SK-N-MC (cell line): ENCODE results near the gene USH2A.

Experiments used
- EZH2 ChIP-seq: fragments of 200-600 bp; sonication (generic); IDR thresholded peaks from one replicate; pipeline ENCODE4 v1.6.1; 2017; ENCODE audit warnings: antibody characterized with exemption
- FOXP2 ChIP-seq: optimal IDR thresholded peaks from 2 replicates; pipeline ENCODE3; 2011; ENCODE audit warnings: mild to moderate bottlenecking, moderate library complexity; ENCODE audit not compliant: insufficient read depth; ENCODE audit errors: extremely low read length, control extremely low read depth
- POLR2AphosphoS5 ChIP-seq: IDR thresholded peaks from 2 replicates; pipeline ENCODE4 v1.6.1; 2012; ENCODE audit warnings: mild to moderate bottlenecking, low read depth, low read length, borderline replicate concordance

GRCh38 chr1:216332462-216332861 lies 90.8 kb downstream of the USH2A start:
- TF ChIP-seq POLR2AphosphoS5 (no peak), EZH2 (no peak), FOXP2 (no peak)
